Measurements from ENCODE around the gene PIP4P1.

DNA sequence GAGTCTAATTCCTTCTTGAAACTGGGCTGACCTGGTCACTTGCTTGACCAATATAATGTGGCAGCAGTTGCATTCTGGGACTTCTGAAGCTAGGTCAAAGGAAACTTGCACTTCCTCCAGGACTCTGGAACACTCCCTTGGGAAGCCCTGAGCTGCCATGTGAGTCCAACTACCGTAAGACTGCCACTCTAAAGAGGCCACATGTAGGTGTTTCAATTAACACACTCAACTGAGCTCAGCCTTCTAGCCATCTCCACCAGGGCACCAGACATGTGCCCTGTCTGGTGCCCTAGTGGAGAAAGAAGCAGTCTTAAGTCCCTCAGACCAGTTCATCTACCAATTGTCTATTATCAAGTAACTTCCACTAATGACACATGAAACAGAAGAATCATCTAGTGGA lies 41.8 kb downstream of the PIP4P1 start:
- TF ChIP-seq, protein P1, sequence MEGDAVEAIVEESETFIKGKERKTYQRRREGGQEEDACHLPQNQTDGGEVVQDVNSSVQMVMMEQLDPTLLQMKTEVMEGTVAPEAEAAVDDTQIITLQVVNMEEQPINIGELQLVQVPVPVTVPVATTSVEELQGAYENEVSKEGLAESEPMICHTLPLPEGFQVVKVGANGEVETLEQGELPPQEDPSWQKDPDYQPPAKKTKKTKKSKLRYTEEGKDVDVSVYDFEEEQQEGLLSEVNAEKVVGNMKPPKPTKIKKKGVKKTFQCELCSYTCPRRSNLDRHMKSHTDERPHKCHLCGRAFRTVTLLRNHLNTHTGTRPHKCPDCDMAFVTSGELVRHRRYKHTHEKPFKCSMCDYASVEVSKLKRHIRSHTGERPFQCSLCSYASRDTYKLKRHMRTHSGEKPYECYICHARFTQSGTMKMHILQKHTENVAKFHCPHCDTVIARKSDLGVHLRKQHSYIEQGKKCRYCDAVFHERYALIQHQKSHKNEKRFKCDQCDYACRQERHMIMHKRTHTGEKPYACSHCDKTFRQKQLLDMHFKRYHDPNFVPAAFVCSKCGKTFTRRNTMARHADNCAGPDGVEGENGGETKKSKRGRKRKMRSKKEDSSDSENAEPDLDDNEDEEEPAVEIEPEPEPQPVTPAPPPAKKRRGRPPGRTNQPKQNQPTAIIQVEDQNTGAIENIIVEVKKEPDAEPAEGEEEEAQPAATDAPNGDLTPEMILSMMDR (IDR thresholded peaks at IDR 0.05), result no peak
- TF ChIP-seq POLR2A (IDR thresholded peaks at IDR 0.05), result no peak
- TF ChIP-seq POLR2AphosphoS5 (IDR thresholded peaks at IDR 0.05), result no peak

Measured in stomach (tissue), 4 donors.